K562 (cell line): ENCODE results near the gene LMO4. TPM values are rescaled to one million over a fixed set of nuclear protein-coding genes. Genes with fewer than 3 reads are reported as not detected.

Experiments used
- ATAC-seq: fragments of 200-7000 bp; cut with Tn5 transposase; 3 replicates; pipeline ENCODE4 v1.9.1; 2020; ENCODE audit warnings: moderate library complexity
- BruUV-seq: library from RNA; stranded (reverse); fragments of 400-500 nt; replicated peaks from 2 replicates; lab custom pipeline; 2021; lab: Mats Ljungman, UMichigan
- CTCF ChIA-PET: fragments of 300-600 bp; formaldehyde crosslinking; extraction: SDS; loops from one replicate; lab custom pipeline; 2021; ENCODE audit warnings: low intra/inter-chr PET ratio; lab: Yijun Ruan, JAX
- POLR2A ChIA-PET: fragments of 300-600, 350-650 bp; sonication (Branson Sonifier 250); formaldehyde crosslinking; extraction: SDS; loops from one replicate; lab custom pipeline; 2021; ENCODE audit warnings: antibody characterized with exemption, inconsistent platforms; lab: Yijun Ruan, JAX
- DNase-seq, 4 experiments: peaks; one replicate each; pipeline versions ENCODE4 v3.0.0 to v3.0.0-alpha.2; 2011 to 2018; ENCODE audit warnings: low spot score in 3 of 4, mixed read lengths in 3 of 4; ENCODE audit errors: extremely low read depth in 1 of 4
- FAIRE-seq: peaks from 2 replicates; lab custom pipeline; 2011; peaks lifted over from hg19 to GRCh38; lab: Jason Lieb, UNC
- H2AFZ ChIP-seq: 2 replicates; pipeline ENCODE4 v1.6.0; 2011; ENCODE audit warnings: low read depth, low read length, control low read depth, inconsistent platforms
- H3K27ac ChIP-seq: fragments of 200-600 bp; 3 replicates; pipeline ENCODE4 v1.8.0; 2011; ENCODE audit warnings: low read depth, mild to moderate bottlenecking, control low read depth, inconsistent platforms, low read length, moderate library complexity, mixed read lengths; ENCODE audit errors: extremely low read depth
- H3K27me3 ChIP-seq, 2 experiments: fragments of 300-600 bp in 1 of 2; 2 replicates in 1 of 2; 3 replicates in 1 of 2; pipeline versions ENCODE4 v1.6.0 to v1.8.0; 2011; ENCODE audit warnings: inconsistent platforms in 2 of 2, low read length in 2 of 2, mild to moderate bottlenecking in 1 of 2, mixed read lengths in 1 of 2, moderate library complexity in 1 of 2; ENCODE audit not compliant: control insufficient read depth in 2 of 2, insufficient read depth in 2 of 2
- H3K36me3 ChIP-seq: fragments of 300-600 bp; 3 replicates; pipeline ENCODE4 v1.8.0; 2011; ENCODE audit warnings: mild to moderate bottlenecking, low read length, inconsistent platforms; ENCODE audit not compliant: control insufficient read depth, insufficient read depth
- H3K4me1 ChIP-seq, 2 experiments: fragments of 200-600 bp in 1 of 2; replicated peaks in 1 of 2; 2 replicates in 1 of 2; 3 replicates in 1 of 2; pipeline versions ENCODE4 v1.5.1 to v1.8.0; 2011; ENCODE audit warnings: inconsistent platforms in 2 of 2, low read length in 2 of 2, mild to moderate bottlenecking in 1 of 2, mixed read lengths in 1 of 2, moderate library complexity in 1 of 2; ENCODE audit not compliant: control insufficient read depth in 2 of 2, insufficient read depth in 2 of 2
- H3K4me2 ChIP-seq: 2 replicates; pipeline ENCODE4 v1.6.1; 2011; ENCODE audit warnings: low read length, control low read depth, inconsistent platforms, mixed read lengths; ENCODE audit not compliant: insufficient read depth
- H3K4me3 ChIP-seq: fragments of 200-600 bp; sonication (generic), shearing (Covaris generic); 2 replicates; pipeline ENCODE4 v1.5.1; 2016; ENCODE audit warnings: control low read depth, inconsistent platforms
- H3K79me2 ChIP-seq: fragments of 200-600 bp; 3 replicates; pipeline ENCODE4 v1.8.0; 2011; ENCODE audit warnings: low read length, inconsistent platforms; ENCODE audit not compliant: control insufficient read depth, insufficient read depth
- H3K9ac ChIP-seq, 2 experiments: 2 replicates each; pipeline versions ENCODE4 v1.6.0 to v1.6.1; 2011; ENCODE audit warnings: low read depth in 2 of 2, low read length in 2 of 2, control low read depth in 1 of 2, inconsistent platforms in 1 of 2, mild to moderate bottlenecking in 1 of 2, mixed read lengths in 1 of 2; ENCODE audit not compliant: insufficient read depth in 1 of 2
- H3K9me1 ChIP-seq: one replicate; pipeline ENCODE4 v1.6.0; 2011; ENCODE audit warnings: inconsistent platforms, mild to moderate bottlenecking, low read length, moderate library complexity; ENCODE audit not compliant: control insufficient read depth, insufficient read depth
- H3K9me3 ChIP-seq: replicated peaks from 2 replicates; pipeline ENCODE4 v1.5.1; 2011; ENCODE audit warnings: low read depth, low read length, inconsistent platforms; ENCODE audit not compliant: control insufficient read depth, insufficient read depth
- H4K20me1 ChIP-seq: replicated peaks from 2 replicates; pipeline ENCODE4 v1.6.1; 2011; ENCODE audit warnings: low read length, inconsistent platforms, mixed read lengths; ENCODE audit not compliant: control insufficient read depth, insufficient read depth
- JUND ChIP-seq, 2 experiments: IDR thresholded peaks; 2 replicates in 1 of 2; 3 replicates in 1 of 2; pipeline ENCODE4 v1.6.1; 2011; ENCODE audit warnings: borderline replicate concordance in 2 of 2, low read depth in 2 of 2, low read length in 2 of 2, improper control_type of control experiment in 1 of 2, missing biosample characterization in 1 of 2, missing genetic modification characterization in 1 of 2, missing genetic modification reagents in 1 of 2
- ZNF311 ChIP-seq: fragments of 250-450 bp; sonication (Bioruptor Pico); IDR thresholded peaks from 2 replicates; pipeline ENCODE4 v1.4.0; 2020; ENCODE audit warnings: mild to moderate bottlenecking, moderate library complexity
- ZNF696 ChIP-seq: fragments of 250-450 bp; sonication (Bioruptor Pico); conservative IDR thresholded peaks from 2 replicates; pipeline ENCODE4 v1.4.0; 2020; ENCODE audit warnings: mild to moderate bottlenecking, moderate library complexity
- WGBS: fragments of 100-300 bp; shearing (Covaris generic); methylation state at CpG from one replicate; pipeline ENCODE4 v1.1.6; 2016; ENCODE audit warnings: low coverage, mixed read lengths; ENCODE audit not compliant: insufficient coverage; ENCODE audit errors: missing lambda C conversion rate; 5-methylcytosine and 5-hydroxymethylcytosine counted together
- in situ Hi-C: fragments of 300-500 bp; cut with MboI; formaldehyde crosslinking; loops from 4 replicates; pipeline ENCODE4 v1.15.0; 2018; ENCODE audit warnings: inconsistent platforms, mixed read lengths
- intact Hi-C: fragments of 100-400 bp; cut with micrococcal nuclease; formaldehyde crosslinking; loops from 2 replicates; pipeline ENCODE4 v1.14.2; 2022
- polyA plus RNA-seq, 8 experiments: library from polyadenylated mRNA; depleted of rRNA in 4 of 8; stranded (reverse) in 5 of 8; unstranded in 3 of 8; fragments of >200 nt; fragmentation: Nextera tagmentation in 2 of 8; fragmentation: Illumina TruSeq in 1 of 8; extraction: Ambion mirVana in 2 of 8; extraction: Trizol in 1 of 8; gene quantifications; 2 replicates each; pipeline versions ENCODE4 v1.2.1 to v1.2.3, GENCODE V29; 2011 to 2014; ENCODE audit warnings: inconsistent platforms in 1 of 8, missing spikeins in 1 of 8
- total RNA-seq, 7 experiments: library from RNA; depleted of rRNA in 6 of 7; stranded (reverse); fragments of >200 nt in 6 of 7; fragmentation: Illumina TruSeq in 2 of 7; extraction: Trizol in 2 of 7; gene quantifications; 2 replicates each; pipeline versions ENCODE4 v1.2.1 to v1.2.3, GENCODE V29; 2011 to 2021; ENCODE audit warnings: low replicate concordance in 1 of 7
- TF ChIP-seq, protein P1 (sequence below): fragments of 250-450 bp; sonication (Bioruptor Pico); IDR thresholded peaks from 2 replicates; pipeline ENCODE4 v1.4.0; 2020; ENCODE audit warnings: mild to moderate bottlenecking, moderate library complexity

The LMO4 gene
- total and polyA plus RNA-seq, 9 of the 15 experiments (the other 6 are each of a cell fraction or from before 2014, with no cell fraction given): 3.1 to 35.3 (median 22.4) TPM

DNA sequence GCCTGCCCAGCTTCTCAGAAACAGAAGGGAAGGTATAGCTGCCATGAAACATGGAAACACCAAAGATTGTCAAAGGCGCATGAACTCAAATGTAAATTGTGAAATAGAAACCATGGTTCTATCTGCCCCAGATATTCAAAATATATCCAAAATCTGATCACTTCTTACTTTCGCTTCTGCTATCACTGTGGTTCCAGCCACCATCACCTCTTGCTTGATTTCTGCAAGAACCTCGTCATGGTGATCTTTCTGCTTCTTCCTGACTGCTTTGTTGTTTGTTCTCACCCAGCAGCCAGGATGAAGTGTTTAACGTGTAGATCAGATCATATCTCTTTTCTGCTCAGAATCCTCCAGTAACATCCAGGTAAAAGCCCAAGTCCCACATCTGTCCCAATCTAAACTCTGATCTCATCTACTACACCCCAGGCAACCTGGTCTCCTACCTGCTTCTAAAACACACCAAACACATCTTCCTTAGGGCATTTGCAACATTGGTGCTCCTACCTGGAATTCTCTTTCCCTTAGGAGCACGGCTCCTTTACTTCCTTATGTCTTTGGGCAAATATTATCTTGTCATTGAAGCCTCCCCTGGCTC lies 10.5 kb upstream of the LMO4 start:
- BruUV-seq: no TSS peak
- no peak for ATAC-seq
- H3K27ac ChIP-seq: no peak overlapping the region
- POLR2A ChIA-PET: no interaction called here
- no peaks in the 10 kb centered on the region for H3K79me2 ChIP-seq
- no peak for DNase-seq
- no peak overlapping the region for H3K4me3 ChIP-seq
- no peak overlapping the region for H3K4me2 ChIP-seq
- CTCF ChIA-PET: no interaction called here
- no peak overlapping the region for H2AFZ ChIP-seq
- FAIRE-seq: no peak
- no peaks in the 10 kb centered on the region for H3K9me3 ChIP-seq
- no peaks in the 10 kb centered on the region for H3K4me1 ChIP-seq
- H4K20me1 ChIP-seq: no peaks in the 10 kb centered on the region
- no peak for TF ChIP-seq ZNF696
- TF ChIP-seq JUND (IDR thresholded peaks at IDR 0.05; ENCODE audit: borderline replicate concordance, low read depth, low read length): no peak
- TF ChIP-seq JUND (tag; IDR thresholded peaks at IDR 0.05; ENCODE audit: borderline replicate concordance, low read depth, low read length): no peak
- TF ChIP-seq, protein P1, sequence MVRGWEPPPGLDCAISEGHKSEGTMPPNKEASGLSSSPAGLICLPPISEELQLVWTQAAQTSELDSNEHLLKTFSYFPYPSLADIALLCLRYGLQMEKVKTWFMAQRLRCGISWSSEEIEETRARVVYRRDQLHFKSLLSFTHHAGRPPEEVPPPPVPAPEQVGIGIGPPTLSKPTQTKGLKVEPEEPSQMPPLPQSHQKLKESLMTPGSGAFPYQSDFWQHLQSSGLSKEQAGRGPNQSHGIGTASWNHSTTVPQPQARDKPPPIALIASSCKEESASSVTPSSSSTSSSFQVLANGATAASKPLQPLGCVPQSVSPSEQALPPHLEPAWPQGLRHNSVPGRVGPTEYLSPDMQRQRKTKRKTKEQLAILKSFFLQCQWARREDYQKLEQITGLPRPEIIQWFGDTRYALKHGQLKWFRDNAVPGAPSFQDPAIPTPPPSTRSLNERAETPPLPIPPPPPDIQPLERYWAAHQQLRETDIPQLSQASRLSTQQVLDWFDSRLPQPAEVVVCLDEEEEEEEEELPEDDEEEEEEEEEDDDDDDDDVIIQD (CRISPR knock-in tag): no peak
- TF ChIP-seq ZNF311 (CRISPR knock-in tag): no peak
- WGBS: 17% methylated on average over 5 of the region's 5 CpGs
- H3K9ac ChIP-seq: no peak overlapping the region
- H3K36me3 ChIP-seq: no peaks in the 10 kb centered on the region
- in situ Hi-C loops: no loop called here
- intact Hi-C loops: no loop called here
- peaks cover 0 to 7% of the 10 kb centered on the region in 2 experiments; a peak in 1 of 5 replicates for H3K27me3 ChIP-seq
- no peaks in the 10 kb centered on the region for H3K9me1 ChIP-seq
